Upper lobe of left lung (tissue), 6 donors: ENCODE data around the gene FBN2. TPM values are rescaled to one million over a fixed set of nuclear protein-coding genes. Genes with fewer than 3 reads are reported as not detected.
"Not testable (repeated sequence)": the region's sequence is repeated elsewhere in the genome, so short reads cannot be mapped to it uniquely, and the experiment has no call there.

Source experiments
- ATAC-seq, 2 donors: fragments of 200-7000 bp; cut with Tn5 transposase; one replicate each; pipeline ENCODE4 v1.9.1; 2022; ENCODE audit warnings: mild to moderate bottlenecking in 2 of 2, moderate library complexity in 2 of 2; ENCODE audit not compliant: low FRiP score in 2 of 2
- DNase-seq, 2 donors: peaks; one replicate each; pipeline ENCODE4 v3.0.0-alpha.2; 2019 to 2020
- H3K27ac ChIP-seq, 4 donors: fragments of 200-600 bp; sonication (generic); one replicate each; pipeline ENCODE4 v1.5.1; 2016 to 2019
- H3K27me3 ChIP-seq, 4 donors: fragments of 200-600 bp; sonication (generic); one replicate each; pipeline ENCODE4 v1.5.1; 2017 to 2019
- H3K36me3 ChIP-seq, 4 donors: fragments of 200-600 bp; sonication (generic); one replicate each; pipeline ENCODE4 v1.5.1; 2016 to 2019
- H3K4me1 ChIP-seq, 4 donors: fragments of 200-600 bp; sonication (generic); one replicate each; pipeline ENCODE4 v1.5.1; 2018 to 2019
- H3K4me3 ChIP-seq, 4 donors: fragments of 200-600 bp; sonication (generic); one replicate each; pipeline ENCODE4 v1.5.1; 2017 to 2019; ENCODE audit warnings: mild to moderate bottlenecking in 2 of 4, moderate library complexity in 1 of 4
- H3K9me3 ChIP-seq, 4 donors: fragments of 200-600 bp; sonication (generic); one replicate each; pipeline ENCODE4 v1.5.1; 2018 to 2019
- CTCF ChIP-seq, 6 experiments: fragments of 450-650 bp in 4 of 6; fragments of 200-600 bp in 2 of 6; sonication (generic) in 2 of 6; IDR thresholded peaks; one replicate each; pipeline ENCODE4 v1.5.1; 2016 to 2019; ENCODE audit warnings: antibody characterized with exemption in 6 of 6
- EP300 ChIP-seq, 4 donors: sonication (generic); formaldehyde crosslinking; IDR thresholded peaks; one replicate each; pipeline ENCODE4 v1.5.1; 2017; ENCODE audit warnings: antibody characterized with exemption in 4 of 4, control low read depth in 2 of 4
- POLR2A ChIP-seq, 4 donors: fragments of 450-650 bp; IDR thresholded peaks; one replicate each; pipeline ENCODE4 v1.5.1; 2016 to 2017; ENCODE audit warnings: antibody characterized with exemption in 4 of 4, mild to moderate bottlenecking in 2 of 4
- POLR2AphosphoS5 ChIP-seq, 2 donors: sonication (generic); formaldehyde crosslinking; IDR thresholded peaks; one replicate each; pipeline ENCODE4 v1.5.1; 2017; ENCODE audit warnings: antibody characterized with exemption in 2 of 2
- WGBS, 2 donors: methylation state at CpG; one replicate each; pipeline ENCODE4 v1.1.5; 2017 to 2018; 5-methylcytosine and 5-hydroxymethylcytosine counted together
- total RNA-seq, 6 donors: library from RNA; depleted of rRNA in 4 of 6; stranded (reverse); fragments of >200 nt in 4 of 6; gene quantifications; one replicate each; pipeline versions ENCODE4 v1.1.0 to v1.2.1, GENCODE V29; 2016 to 2021
- donor health status: DM: no; HTN: no; CAD: no; lungs with moderate emphysema.
- donor health status: DM: no; HTN: yes; CAD: no; lungs with severe emphysema.

The FBN2 gene
- total RNA-seq, 6 donors from 2014 or later, result under 0.01 to 1.7 (median 0.39) TPM

- Histone ChIP-seq H3K4me3 (no peak overlapping the region), H3K27me3 (no peaks in the 10 kb centered on the region), H3K27ac (no peak overlapping the region), H3K36me3 (no peaks in the 10 kb centered on the region), H3K9me3 (no peaks in the 10 kb centered on the region), H3K4me1 (no peaks in the 10 kb centered on the region)
- DNase-seq, result no peak
- no peak for ATAC-seq
- TF ChIP-seq POLR2A (IDR thresholded peaks at IDR 0.05) (no peak), POLR2AphosphoS5 (IDR thresholded peaks at IDR 0.05) (no peak), CTCF (IDR thresholded peaks at IDR 0.05) (no peak), EP300 (IDR thresholded peaks at IDR 0.05) (no peak)
- WGBS, 2 donors, result 90 to 93% methylated on average over 1 of the region's 1 CpG
These were observed 130.1 kb downstream of the FBN2 start for GRCh38 chr5:128407944-128408343.

- WGBS, 2 donors, result 65 to 79% methylated on average over 3 of the region's 3 CpGs
- DNase-seq, result no peak
These were observed 131.2 kb downstream of the FBN2 start for GRCh38 chr5:128406803-128407202.

GRCh38 chr5:128405159-128405558 is 132.9 kb downstream of the FBN2 start:
- H3K4me1 ChIP-seq, result no peaks in the 10 kb centered on the region
- ATAC-seq (no peak), DNase-seq (no peak)
- no peak for TF ChIP-seq EP300 (IDR thresholded peaks at IDR 0.05)
- TF ChIP-seq POLR2A (IDR thresholded peaks at IDR 0.05), result no peak
- no peak for TF ChIP-seq CTCF (IDR thresholded peaks at IDR 0.05)
- TF ChIP-seq POLR2AphosphoS5 (IDR thresholded peaks at IDR 0.05), result no peak
- WGBS, 2 donors, result 74 to 78% methylated on average over 2 of the region's 2 CpGs
- H3K27ac ChIP-seq, result no peak overlapping the region
- no peaks in the 10 kb centered on the region for H3K9me3 ChIP-seq
- no peaks in the 10 kb centered on the region for H3K27me3 ChIP-seq
- H3K4me3 ChIP-seq, result no peak overlapping the region
- no peaks in the 10 kb centered on the region for H3K36me3 ChIP-seq

More at GRCh38 chr5:128406803-128407202, 131.2 kb downstream of the FBN2 start:
- TF ChIP-seq CTCF (IDR thresholded peaks at IDR 0.05) (no peak), POLR2AphosphoS5 (IDR thresholded peaks at IDR 0.05) (no peak), EP300 (IDR thresholded peaks at IDR 0.05) (no peak), POLR2A (IDR thresholded peaks at IDR 0.05) (no peak)
- no peaks in the 10 kb centered on the region for H3K4me1 ChIP-seq
- H3K36me3 ChIP-seq, result no peaks in the 10 kb centered on the region
- no peak for ATAC-seq
- H3K27me3 ChIP-seq, result no peaks in the 10 kb centered on the region
- no peak overlapping the region for H3K27ac ChIP-seq
- no peak overlapping the region for H3K4me3 ChIP-seq
- H3K9me3 ChIP-seq, result no peaks in the 10 kb centered on the region

- Histone ChIP-seq H3K27me3 (no peaks in the 10 kb centered on the region), H3K4me1 (no peaks in the 10 kb centered on the region), H3K4me3 (no peak overlapping the region), H3K9me3 (no peaks in the 10 kb centered on the region), H3K27ac (no peak overlapping the region), H3K36me3 (no peaks in the 10 kb centered on the region)
- WGBS, 2 donors, result 38 to 49% methylated on average over 4 of the region's 4 CpGs
- no peak for ATAC-seq
- no peak for DNase-seq
- TF ChIP-seq EP300 (IDR thresholded peaks at IDR 0.05) (no peak), CTCF (IDR thresholded peaks at IDR 0.05) (no peak), POLR2A (IDR thresholded peaks at IDR 0.05) (no peak), POLR2AphosphoS5 (IDR thresholded peaks at IDR 0.05) (no peak)
These were observed 134.7 kb downstream of the FBN2 start for GRCh38 chr5:128403333-128403732.

GRCh38 chr5:128402506-128402905 is 135.5 kb downstream of the FBN2 start:
- Histone ChIP-seq H3K27me3 (no peaks in the 10 kb centered on the region), H3K4me1 (no peaks in the 10 kb centered on the region), H3K36me3 (no peaks in the 10 kb centered on the region), H3K9me3 (no peaks in the 10 kb centered on the region), H3K27ac (no peak overlapping the region), H3K4me3 (no peak overlapping the region)
- DNase-seq, result no peak
- ATAC-seq, result no peak
- TF ChIP-seq CTCF (IDR thresholded peaks at IDR 0.05) (no peak), POLR2AphosphoS5 (IDR thresholded peaks at IDR 0.05) (no peak), POLR2A (IDR thresholded peaks at IDR 0.05) (no peak), EP300 (IDR thresholded peaks at IDR 0.05) (no peak)
- 65 to 76% methylated on average over 2 of the region's 2 CpGs for WGBS, 2 donors

- WGBS, 2 donors, result 94 to 98% methylated on average over 2 of the region's 2 CpGs
- not testable (repeated sequence) for H3K27me3 ChIP-seq, ATAC-seq, H3K9me3 ChIP-seq, DNase-seq, H3K36me3 ChIP-seq, H3K4me3 ChIP-seq, H3K4me1 ChIP-seq, H3K27ac ChIP-seq
These were observed 137.3 kb downstream of the FBN2 start for GRCh38 chr5:128400766-128401165.
